ENCODE data around the gene COG2. TPM values are rescaled to one million over a fixed set of nuclear protein-coding genes. Genes with fewer than 3 reads are reported as not detected.

COG2 gene
- total and polyA plus RNA-seq, 2 of the 8 experiments (the other 6 are each of a cell fraction or from before 2014, with no cell fraction given): 10.3 to 36.7 TPM

DNA sequence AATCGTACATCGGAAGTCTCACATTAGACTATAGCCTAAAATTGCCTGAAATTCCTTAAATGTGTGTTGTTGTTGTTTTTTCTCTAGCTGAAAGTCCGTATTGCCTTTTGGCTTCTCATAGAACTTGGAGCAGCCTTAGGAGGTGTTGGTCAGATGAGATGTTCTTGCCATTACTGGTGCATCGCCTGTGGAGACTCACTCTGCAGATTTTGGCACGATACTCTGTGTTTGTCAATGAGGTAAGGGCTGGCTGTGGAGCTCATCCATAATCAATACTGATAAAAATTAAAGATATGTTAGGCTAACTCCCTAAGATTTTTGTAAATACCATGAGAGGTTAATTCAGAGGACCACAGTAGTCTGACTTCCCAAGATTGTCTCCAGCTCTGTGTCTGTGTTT, 42.7 kb downstream of the COG2 start:
- FAIRE-seq (no peak), DNase-seq (ENCODE audit: low read depth in 1 of 2, low spot score in 2 of 2) (no peak)
- Histone ChIP-seq H3K14ac (ENCODE audit: insufficient read length) (no peak overlapping the region), H3K79me1 (ENCODE audit: low read depth, low read length) (no peaks in the 10 kb centered on the region), H3K27me3 (replicated peaks in 1 of 4; ENCODE audit: control insufficient read depth in 3 of 4, extremely low read depth in 1 of 4, insufficient read depth in 3 of 4, low read length in 3 of 4) (no peaks in the 10 kb centered on the region), H4K91ac (replicated peaks; ENCODE audit: insufficient read length, low read length) (no peak overlapping the region), H3K4me1 (replicated peaks in 1 of 4; ENCODE audit: control insufficient read depth in 3 of 4, insufficient read depth in 4 of 4, low read length in 3 of 4) (no peaks in the 10 kb centered on the region), H3K4ac (replicated peaks; ENCODE audit: insufficient read length, low read depth, low read length) (no peak overlapping the region), H4K20me1 (replicated peaks in 1 of 2; ENCODE audit: control insufficient read depth in 1 of 2, insufficient read depth in 2 of 2, low read length in 2 of 2) (peaks cover 0 to 4% of the 10 kb centered on the region in 2 experiments), H2AK5ac (ENCODE audit: low read depth, low read length) (no peak overlapping the region), H2AFZ (ENCODE audit: low read length) (no peak overlapping the region), H3K18ac (ENCODE audit: extremely low read depth, low read length) (no peak overlapping the region), H2BK20ac (ENCODE audit: low read length) (no peak overlapping the region), H3K9me3 (ENCODE audit: insufficient read depth in 2 of 2, low read depth in 1 of 2, low read length in 1 of 2) (no peaks in the 10 kb centered on the region), H2BK12ac (ENCODE audit: low read depth, low read length) (no peak overlapping the region), H3K23ac (ENCODE audit: insufficient read length) (no peak overlapping the region), H3K56ac (replicated peaks; ENCODE audit: insufficient read length, low read depth, low read length) (no peak overlapping the region), H4K8ac (ENCODE audit: extremely low read depth, insufficient read depth, low read length) (no peak overlapping the region), H3K79me2 (ENCODE audit: control insufficient read depth in 1 of 2, insufficient read depth in 2 of 2, low read length in 2 of 2) (no peaks in the 10 kb centered on the region), H3K36me3 (ENCODE audit: control insufficient read depth in 2 of 4, insufficient read depth in 4 of 4, low read length in 3 of 4) (peaks cover 20 to 84% (median 51%) of the 10 kb centered on the region in 4 experiments), H4K5ac (ENCODE audit: insufficient read length, low read depth, low read length) (no peak overlapping the region), H3K9ac (replicated peaks in 1 of 4; ENCODE audit: extremely low read depth in 1 of 4, low read depth in 3 of 4, low read length in 3 of 4) (no peak overlapping the region), H3K4me2 (ENCODE audit: insufficient read depth in 1 of 2, low read depth in 2 of 2, low read length in 2 of 2) (no peak overlapping the region), H2BK120ac (replicated peaks; ENCODE audit: low read depth, low read length) (no peak overlapping the region), H2BK15ac (ENCODE audit: low read length) (no peak overlapping the region), H2BK5ac (ENCODE audit: low read depth, low read length) (no peak overlapping the region), H3K23me2 (ENCODE audit: low read depth, low read length) (no peaks in the 10 kb centered on the region), H3K27ac (ENCODE audit: low read depth, low read length) (no peak overlapping the region), H3K4me3 (ENCODE audit: extremely low read depth in 1 of 4, insufficient read depth in 2 of 4, low read depth in 3 of 4, low read length in 4 of 4) (no peak overlapping the region)
- CTCF ChIA-PET (ENCODE audit: partially characterized antibody): no interaction called here
- POLR2A ChIA-PET (ENCODE audit: partially characterized antibody): no interaction called here
- TF ChIP-seq SUZ12 (IDR thresholded peaks at IDR 0.05; ENCODE audit: low read length) (no peak), PHF8 (conservative IDR thresholded peaks at IDR 0.05; ENCODE audit: low read depth, low read length) (no peak)
- 97% methylated on average over 5 of the region's 5 CpGs; no CpG with 5 or more reads in 1 of the 2 experiments for WGBS, 2 experiments (ENCODE audit: extremely low coverage in 1 of 2, insufficient coverage in 1 of 2, insufficient read length in 1 of 2, insufficient replicate concordance in 2 of 2, low coverage in 1 of 2, low lambda C conversion rate in 2 of 2, missing lambda C conversion rate in 1 of 2)

Data from H1 (cell line).